ENCODE data around the gene API5. TPM values are rescaled to one million over a fixed set of nuclear protein-coding genes. Genes with fewer than 3 reads are reported as not detected.
A peak's percentile ranks its signal among the peaks of the same experiment; 100 is the strongest.

The API5 gene
- 100 to 1,000 TPM; 199 to 216 (median 212) TPM for total RNA-seq

GRCh38 chr11:43311791-43312607 lies at the start of gene API5:
Gene API5 (plus strand): TSS chr11:43311996. CDS start chr11:43312128, 132 bp downstream.
- Mint-ChIP-seq H3K36me3 (ENCODE audit: insufficient read depth) (peaks cover 5% of the 10 kb centered on the region), H3K4me1 (ENCODE audit: low read depth) (peaks cover 44% of the 10 kb centered on the region), H3K9me3 (no peaks in the 10 kb centered on the region), H3K27me3 (ENCODE audit: low read depth) (no peaks in the 10 kb centered on the region), H3K4me3 (peak within 1 kb of the TSS; percentile 99)
- peak; percentile 89 for DNase-seq
- peak; percentile 99 for ATAC-seq

DNA sequence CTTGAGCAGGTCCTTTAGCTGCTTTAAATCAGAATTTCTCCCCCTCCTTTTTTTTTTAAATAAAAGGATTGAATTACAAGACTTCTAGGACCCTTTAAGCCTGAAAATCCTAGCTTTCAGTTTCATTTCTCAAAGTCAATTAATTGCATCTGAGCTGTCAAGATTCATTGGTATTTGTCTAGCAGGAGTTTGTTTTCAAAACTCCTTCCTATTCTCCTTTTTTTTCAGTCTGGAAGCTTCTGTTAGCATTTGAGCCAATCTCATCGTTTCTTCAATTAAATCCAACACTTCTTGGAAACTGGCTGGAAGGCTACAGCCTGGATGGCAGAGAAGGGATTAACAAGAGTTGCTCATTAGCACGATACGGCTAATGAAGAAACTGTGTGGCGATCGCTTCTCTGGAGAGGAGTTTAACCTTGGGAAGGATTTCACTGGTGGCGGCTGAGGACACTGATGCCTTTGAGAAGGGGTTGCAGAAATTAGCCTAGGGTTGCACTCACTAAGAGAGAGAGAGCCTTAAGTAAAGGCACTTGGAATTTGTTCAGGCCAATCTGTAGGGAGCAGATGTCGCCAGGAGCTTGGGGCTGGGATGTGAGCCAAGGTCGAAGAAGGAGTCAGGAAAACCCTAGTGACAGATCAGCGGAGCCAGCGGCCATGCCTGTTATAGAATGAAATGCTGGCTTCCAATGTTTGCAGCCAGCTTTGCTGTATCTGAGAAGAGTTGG lies 43.8 kb upstream of the API5 start:
- DNase-seq (no peak), ATAC-seq (no peak)
- H3K9me3 Mint-ChIP-seq = no peaks in the 10 kb centered on the region
- no peak overlapping the region for H3K4me3 Mint-ChIP-seq
- no peaks in the 10 kb centered on the region for H3K36me3 Mint-ChIP-seq (ENCODE audit: insufficient read depth)
- H3K27me3 Mint-ChIP-seq (ENCODE audit: low read depth) = peaks cover 3% of the 10 kb centered on the region
- peaks cover 1% of the 10 kb centered on the region for H3K4me1 Mint-ChIP-seq (ENCODE audit: low read depth)

- no peaks in the 10 kb centered on the region for H3K36me3 Mint-ChIP-seq (ENCODE audit: insufficient read depth)
- no peak for ATAC-seq
- peaks cover 1% of the 10 kb centered on the region for H3K4me1 Mint-ChIP-seq (ENCODE audit: low read depth)
- H3K27me3 Mint-ChIP-seq (ENCODE audit: low read depth) = peaks cover 3% of the 10 kb centered on the region
- H3K9me3 Mint-ChIP-seq = peaks cover 1% of the 10 kb centered on the region
- no peak for DNase-seq
- no peak overlapping the region for H3K4me3 Mint-ChIP-seq
These were observed 43.0 kb upstream of the API5 start for GRCh38 chr11:43268786-43269185.

DNA sequence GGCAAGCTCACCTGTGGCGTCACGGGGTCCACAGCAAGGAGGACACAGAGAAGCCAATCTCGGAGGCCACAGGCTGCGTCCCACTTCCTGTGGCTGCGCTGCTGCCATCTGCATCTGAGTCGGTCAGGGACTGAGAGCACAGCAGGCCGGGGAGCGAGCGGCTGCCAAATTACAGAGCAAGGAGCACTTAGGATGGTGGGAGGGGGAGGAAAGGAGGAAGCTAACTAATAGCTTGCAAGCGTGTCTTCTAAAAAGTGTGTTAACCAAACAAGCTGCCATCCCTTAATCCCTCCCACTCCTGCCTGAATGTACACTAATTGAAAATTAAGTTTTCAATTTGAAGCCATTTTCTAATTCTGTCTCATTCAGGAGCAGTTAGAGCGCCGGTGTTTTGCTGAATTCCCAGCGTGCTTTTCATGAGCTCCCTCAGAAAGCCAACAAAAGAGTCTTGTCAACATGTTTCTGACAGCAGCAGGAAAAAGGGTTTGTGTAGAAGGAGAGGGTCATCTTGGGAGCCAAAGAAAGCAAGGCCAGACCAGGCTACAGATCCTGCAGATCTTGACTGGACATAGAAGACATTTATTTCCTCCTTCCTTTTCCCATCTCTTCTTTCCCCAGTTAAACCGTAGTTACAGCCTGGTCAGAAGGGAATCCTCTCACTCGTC lies 42.4 kb upstream of the API5 start:
- no peak overlapping the region for H3K4me3 Mint-ChIP-seq
- no peak for DNase-seq

GRCh38 chr11:43270468-43270867 lies 41.3 kb upstream of the API5 start:
- no peaks in the 10 kb centered on the region for H3K36me3 Mint-ChIP-seq (ENCODE audit: insufficient read depth)
- DNase-seq = no peak
- peaks cover 1% of the 10 kb centered on the region for H3K4me1 Mint-ChIP-seq (ENCODE audit: low read depth)
- ATAC-seq = no peak
- peaks cover 5% of the 10 kb centered on the region for H3K9me3 Mint-ChIP-seq
- no peak overlapping the region for H3K4me3 Mint-ChIP-seq
- peaks cover 3% of the 10 kb centered on the region for H3K27me3 Mint-ChIP-seq (ENCODE audit: low read depth)

More for the DNA sequence above, 42.4 kb upstream of the API5 start:
- peaks cover 1% of the 10 kb centered on the region for H3K4me1 Mint-ChIP-seq (ENCODE audit: low read depth)
- peaks cover 5% of the 10 kb centered on the region for H3K9me3 Mint-ChIP-seq
- no peak for ATAC-seq
- H3K36me3 Mint-ChIP-seq (ENCODE audit: insufficient read depth) = no peaks in the 10 kb centered on the region
- H3K27me3 Mint-ChIP-seq (ENCODE audit: low read depth) = peaks cover 3% of the 10 kb centered on the region

- peaks cover 1% of the 10 kb centered on the region for H3K4me1 Mint-ChIP-seq (ENCODE audit: low read depth)
- peaks cover 15% of the 10 kb centered on the region for H3K27me3 Mint-ChIP-seq (ENCODE audit: low read depth)
- no peaks in the 10 kb centered on the region for H3K36me3 Mint-ChIP-seq (ENCODE audit: insufficient read depth)
- no peak overlapping the region for H3K4me3 Mint-ChIP-seq
- no peak for DNase-seq
- no peak for ATAC-seq
- H3K9me3 Mint-ChIP-seq = peaks cover 5% of the 10 kb centered on the region
These were observed 33.4 kb upstream of the API5 start for GRCh38 chr11:43278193-43278956.

- peak in 1 of 2 donors; percentile 41 for ATAC-seq
- peaks cover 21% of the 10 kb centered on the region for H3K27me3 Mint-ChIP-seq (ENCODE audit: low read depth)
- no peak overlapping the region for H3K4me3 Mint-ChIP-seq
- peak; percentile 19 for DNase-seq
- H3K36me3 Mint-ChIP-seq (ENCODE audit: insufficient read depth) = no peaks in the 10 kb centered on the region
- H3K4me1 Mint-ChIP-seq (ENCODE audit: low read depth) = peaks cover 1% of the 10 kb centered on the region
- no peaks in the 10 kb centered on the region for H3K9me3 Mint-ChIP-seq
These were observed 29.0 kb upstream of the API5 start for GRCh38 chr11:43282607-43283440.

DNA sequence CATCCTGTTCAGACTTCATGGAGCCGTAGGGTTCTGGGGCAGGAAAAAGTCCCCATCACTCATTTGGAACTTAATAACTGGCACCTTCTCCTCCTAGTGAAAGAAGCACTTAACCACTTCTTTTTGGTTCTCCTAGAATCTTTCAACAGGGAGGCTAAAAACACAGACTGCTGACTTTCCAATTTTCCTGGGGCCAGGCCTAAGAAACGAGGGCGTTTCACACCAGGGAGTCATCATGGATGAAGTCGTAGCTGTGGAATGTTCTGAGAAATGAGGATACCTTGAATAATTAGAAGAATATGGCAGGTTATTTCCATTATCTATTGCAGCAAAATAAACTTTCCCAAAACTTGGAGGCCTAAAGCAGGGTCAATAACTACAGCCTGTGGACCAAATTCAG lies 26.0 kb upstream of the API5 start:
- DNase-seq = no peak
- Mint-ChIP-seq H3K4me1 (ENCODE audit: low read depth) (peaks cover 1% of the 10 kb centered on the region), H3K36me3 (ENCODE audit: insufficient read depth) (no peaks in the 10 kb centered on the region), H3K9me3 (no peaks in the 10 kb centered on the region), H3K27me3 (ENCODE audit: low read depth) (peaks cover 8% of the 10 kb centered on the region), H3K4me3 (no peak overlapping the region)
- no peak for ATAC-seq

DNA sequence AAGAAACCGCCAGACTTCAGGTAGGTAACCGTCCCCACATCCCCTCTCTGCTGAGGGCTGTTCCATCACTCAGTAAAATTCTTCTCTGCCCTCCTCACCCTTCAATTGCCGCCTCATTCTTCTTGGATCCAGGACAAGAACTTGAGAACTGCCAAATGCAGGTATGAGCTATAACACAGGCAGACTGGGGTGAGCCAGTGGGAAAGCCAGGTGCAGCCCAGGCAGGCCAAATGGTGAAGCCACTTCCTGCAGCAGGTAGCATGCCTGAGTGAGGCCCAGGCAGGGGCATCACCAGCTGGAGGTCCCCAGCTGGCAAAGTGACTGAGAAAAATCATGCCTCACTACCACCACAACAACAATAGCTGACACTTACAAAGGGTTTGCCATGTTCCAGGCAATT lies 22.4 kb upstream of the API5 start:
- Mint-ChIP-seq H3K9me3 (peaks cover 7% of the 10 kb centered on the region), H3K36me3 (ENCODE audit: insufficient read depth) (no peaks in the 10 kb centered on the region), H3K4me3 (no peak overlapping the region), H3K4me1 (ENCODE audit: low read depth) (no peaks in the 10 kb centered on the region), H3K27me3 (ENCODE audit: low read depth) (peaks cover 14% of the 10 kb centered on the region)
- ATAC-seq = no peak
- no peak for DNase-seq

DNA sequence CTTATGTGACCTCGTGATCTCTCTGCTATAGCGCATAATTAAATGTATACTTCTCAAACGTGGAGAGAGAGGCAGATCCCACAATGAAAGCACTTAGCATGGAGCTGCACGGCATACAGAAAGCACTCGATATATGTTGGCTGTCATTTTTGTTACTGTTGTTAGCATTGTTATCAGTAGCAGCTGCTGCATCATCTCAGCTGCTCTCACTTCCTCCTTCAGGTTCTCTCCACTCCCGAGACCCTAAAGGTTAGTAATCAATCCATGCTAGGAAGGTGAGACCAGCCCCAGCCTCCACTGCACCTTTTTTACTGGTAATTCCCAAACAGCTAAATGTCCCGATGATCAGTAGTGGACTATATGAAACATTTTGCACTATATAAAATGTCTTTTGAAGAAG lies 13.4 kb upstream of the API5 start:
- H3K4me3 Mint-ChIP-seq = no peak overlapping the region
- peaks cover 24% of the 10 kb centered on the region for H3K27me3 Mint-ChIP-seq (ENCODE audit: low read depth)
- no peak for ATAC-seq
- H3K4me1 Mint-ChIP-seq (ENCODE audit: low read depth) = no peaks in the 10 kb centered on the region
- no peaks in the 10 kb centered on the region for H3K36me3 Mint-ChIP-seq (ENCODE audit: insufficient read depth)
- H3K9me3 Mint-ChIP-seq = peaks cover 24% of the 10 kb centered on the region
- DNase-seq = no peak

DNA sequence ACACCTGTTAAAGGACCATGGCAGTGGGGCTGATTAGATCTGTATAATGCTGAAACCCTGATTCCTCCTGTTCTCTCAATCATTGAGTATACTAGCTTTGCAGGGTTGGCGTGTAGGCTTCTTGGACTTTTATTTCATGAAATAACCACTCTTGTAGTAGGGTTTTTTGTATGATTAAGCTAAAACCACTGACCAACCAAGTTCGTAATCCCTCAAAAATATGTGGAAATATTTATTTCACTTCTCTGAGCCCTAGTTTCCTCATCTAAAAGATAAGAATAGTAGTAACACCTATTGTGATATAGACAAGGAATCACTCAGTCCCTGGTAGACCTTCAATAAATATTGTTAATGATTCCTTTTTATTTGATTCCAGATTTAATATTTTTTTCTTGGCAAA lies 4.2 kb downstream of the API5 start:
- no peaks in the 10 kb centered on the region for H3K27me3 Mint-ChIP-seq (ENCODE audit: low read depth)
- H3K4me3 Mint-ChIP-seq = no peak overlapping the region
- DNase-seq = no peak

GRCh38 chr11:43316451-43316850 lies 4.7 kb downstream of the API5 start:
- peaks cover 13% of the 10 kb centered on the region for H3K36me3 Mint-ChIP-seq (ENCODE audit: insufficient read depth)
- DNase-seq (no peak), ATAC-seq (no peak)
- H3K4me3 Mint-ChIP-seq = no peak overlapping the region
- peaks cover 45% of the 10 kb centered on the region for H3K4me1 Mint-ChIP-seq (ENCODE audit: low read depth)
- no peaks in the 10 kb centered on the region for H3K9me3 Mint-ChIP-seq
- H3K27me3 Mint-ChIP-seq (ENCODE audit: low read depth) = no peaks in the 10 kb centered on the region

More for the DNA sequence above, 4.2 kb downstream of the API5 start:
- Mint-ChIP-seq H3K4me1 (ENCODE audit: low read depth) (peaks cover 47% of the 10 kb centered on the region), H3K9me3 (no peaks in the 10 kb centered on the region), H3K36me3 (ENCODE audit: insufficient read depth) (peaks cover 12% of the 10 kb centered on the region)
- ATAC-seq = no peak

- Mint-ChIP-seq H3K27me3 (ENCODE audit: low read depth) (no peaks in the 10 kb centered on the region), H3K4me1 (ENCODE audit: low read depth) (no peaks in the 10 kb centered on the region), H3K4me3 (no peak overlapping the region), H3K36me3 (ENCODE audit: insufficient read depth) (peaks cover 55% of the 10 kb centered on the region), H3K9me3 (no peaks in the 10 kb centered on the region)
- ATAC-seq = no peak
- DNase-seq = no peak
These were observed 16.2 kb downstream of the API5 start for GRCh38 chr11:43327987-43328386.

Data from activated T-cell treated with anti-CD3 and anti-CD28 coated beads, Interleukin-2, amount 50 U/mL, for 4 hours (primary cell).